WTC11 (cell line): ENCODE results near the gene SOWAHB. TPM values are rescaled to one million over a fixed set of nuclear protein-coding genes. Genes with fewer than 3 reads are reported as not detected.

Experiments used
- ATAC-seq: fragments of 200-7000 bp; cut with Tn5 transposase; 2 replicates; pipeline ENCODE4 v1.10.0; 2021; ENCODE audit warnings: mild to moderate bottlenecking, moderate library complexity
- CTCF ChIA-PET: fragments of 300-600 bp; sonication (Branson Sonifier 250); formaldehyde crosslinking; loops from one replicate; lab custom pipeline; 2021; ENCODE audit warnings: antibody characterized with exemption; lab: Charles Lee
- POLR2A ChIA-PET: fragments of 350-600 bp; sonication (Branson Sonifier 250); formaldehyde crosslinking; loops from one replicate; lab custom pipeline; 2021; ENCODE audit warnings: antibody characterized with exemption; lab: Charles Lee
- DNase-seq: peaks from one replicate; pipeline ENCODE4 v3.0.0; 2021; ENCODE audit warnings: low spot score
- H3K27ac Mint-ChIP-seq: 2 replicates; pipeline ENCODE4 v1.8.0; 2021; ENCODE audit warnings: mixed read lengths
- H3K27me3 Mint-ChIP-seq: 2 replicates; pipeline ENCODE4 v1.8.0; 2021; ENCODE audit warnings: low read depth, mild to moderate bottlenecking, moderate library complexity, mixed read lengths
- H3K36me3 Mint-ChIP-seq: 2 replicates; pipeline ENCODE4 v1.8.0; 2021; ENCODE audit warnings: mixed read lengths
- H3K4me1 Mint-ChIP-seq: 2 replicates; pipeline ENCODE4 v1.8.0; 2022; ENCODE audit warnings: mixed read lengths
- H3K4me3 Mint-ChIP-seq: 2 replicates; pipeline ENCODE4 v1.8.0; 2021; ENCODE audit warnings: mild to moderate bottlenecking, moderate library complexity, mixed read lengths
- H3K9me3 Mint-ChIP-seq: 2 replicates; pipeline ENCODE4 v1.8.0; 2021; ENCODE audit warnings: mixed read lengths
- ATF1 ChIP-seq: sonication (generic); formaldehyde crosslinking; IDR thresholded peaks from 2 replicates; pipeline ENCODE4 v1.8.1; 2023; ENCODE audit warnings: mild to moderate bottlenecking, moderate library complexity, missing genetic modification reagents
- CREM ChIP-seq: sonication (generic); formaldehyde crosslinking; IDR thresholded peaks from 2 replicates; pipeline ENCODE4 v1.8.1; 2022; ENCODE audit warnings: mild to moderate bottlenecking, missing genetic modification reagents, moderate library complexity
- E2F1 ChIP-seq: sonication (generic); formaldehyde crosslinking; IDR thresholded peaks from 2 replicates; pipeline ENCODE4 v1.8.0; 2022; ENCODE audit warnings: mild to moderate bottlenecking, missing genetic modification reagents
- ERG ChIP-seq: fragments of 250-450 bp; sonication (Bioruptor Pico); IDR thresholded peaks from 2 replicates; pipeline ENCODE4 v1.8.0; 2021; ENCODE audit warnings: mild to moderate bottlenecking
- GABPB1 ChIP-seq: sonication (generic); formaldehyde crosslinking; IDR thresholded peaks from 2 replicates; pipeline ENCODE4 v1.8.1; 2023; ENCODE audit warnings: mild to moderate bottlenecking, missing genetic modification reagents
- IRF2 ChIP-seq: sonication (generic); formaldehyde crosslinking; IDR thresholded peaks from 2 replicates; pipeline ENCODE4 v1.8.0; 2022; ENCODE audit warnings: low read depth, missing genetic modification reagents, borderline replicate concordance
- JAZF1 ChIP-seq: fragments of 250-450 bp; sonication (Bioruptor Pico); IDR thresholded peaks from 2 replicates; pipeline ENCODE4 v1.9.0; 2021; ENCODE audit warnings: moderate library complexity, mild to moderate bottlenecking, inconsistent platforms
- RORB ChIP-seq: fragments of 250-450 bp; sonication (Bioruptor Pico); IDR thresholded peaks from 2 replicates; pipeline ENCODE4 v1.9.0; 2021; ENCODE audit warnings: mild to moderate bottlenecking
- SMAD3 ChIP-seq: sonication (generic); formaldehyde crosslinking; IDR thresholded peaks from 2 replicates; pipeline ENCODE4 v1.8.0; 2022; ENCODE audit warnings: missing genetic modification reagents, mild to moderate bottlenecking, borderline replicate concordance
- SOX15 ChIP-seq: fragments of 250-450 bp; sonication (Bioruptor Pico); IDR thresholded peaks from 2 replicates; pipeline ENCODE4 v1.9.0; 2021; ENCODE audit warnings: mild to moderate bottlenecking
- STAT6 ChIP-seq: sonication (generic); formaldehyde crosslinking; conservative IDR thresholded peaks from 2 replicates; pipeline ENCODE4 v1.8.1; 2023; ENCODE audit warnings: mild to moderate bottlenecking, low read depth, missing genetic modification reagents, moderate library complexity
- TEAD4 ChIP-seq: sonication (generic); formaldehyde crosslinking; IDR thresholded peaks from 2 replicates; pipeline ENCODE4 v1.8.0; 2022; ENCODE audit warnings: mild to moderate bottlenecking, missing genetic modification reagents
- USF2 ChIP-seq: sonication (generic); formaldehyde crosslinking; IDR thresholded peaks from 2 replicates; pipeline ENCODE4 v1.8.1; 2023; ENCODE audit warnings: mild to moderate bottlenecking, missing genetic modification reagents, moderate library complexity
- ZNF138 ChIP-seq: sonication (generic); formaldehyde crosslinking; conservative IDR thresholded peaks from 2 replicates; pipeline ENCODE4 v1.8.1; 2022; ENCODE audit warnings: mild to moderate bottlenecking, moderate library complexity, missing genetic modification reagents
- ZNF425 ChIP-seq: fragments of 250-450 bp; sonication (Bioruptor Pico); conservative IDR thresholded peaks from 2 replicates; pipeline ENCODE4 v1.9.0; 2021; ENCODE audit warnings: mild to moderate bottlenecking
- total RNA-seq: library from RNA; stranded (reverse); gene quantifications from 3 replicates; pipeline ENCODE4 v1.2.3, GENCODE V29; 2021
- TF ChIP-seq, protein P1 (sequence below): fragments of 200-600 bp; IDR thresholded peaks from 2 replicates; pipeline ENCODE4 v1.8.0; 2022; ENCODE audit warnings: antibody characterized with exemption
- TF ChIP-seq, protein P2 (sequence below): sonication (generic); formaldehyde crosslinking; IDR thresholded peaks from 2 replicates; pipeline ENCODE4 v1.8.1; 2023; ENCODE audit warnings: mild to moderate bottlenecking, missing genetic modification reagents, borderline replicate concordance
- TF ChIP-seq, protein P3 (sequence below): sonication (generic); formaldehyde crosslinking; IDR thresholded peaks from 2 replicates; pipeline ENCODE4 v1.8.0; 2023; ENCODE audit warnings: missing genetic modification reagents

Gene SOWAHB
- total RNA-seq, 1 experiment from 2014 or later: 1.5 TPM

GRCh38 chr4:76943790-76944189 is 45.8 kb upstream of the SOWAHB start:
- Mint-ChIP-seq H3K9me3 (0 out of 2 replicates have a peak, but pooled peaks cover 5% of the 10 kb centered on the region), H3K27ac (no peak overlapping the region), H3K4me3 (no peak overlapping the region), H3K27me3 (peaks cover 11% of the 10 kb centered on the region), H3K36me3 (peaks cover 11% of the 10 kb centered on the region), H3K4me1 (peaks cover 12% of the 10 kb centered on the region)
- ATAC-seq: no peak
- POLR2A ChIA-PET: no interaction called here
- no peak for DNase-seq
- TF ChIP-seq ZNF138 (CRISPR knock-in tag) (no peak), E2F1 (CRISPR knock-in tag) (no peak), STAT6 (CRISPR knock-in tag) (no peak), IRF2 (CRISPR knock-in tag) (no peak), ZNF425 (no peak), SOX15 (CRISPR knock-in tag) (no peak), JAZF1 (CRISPR knock-in tag) (no peak), ERG (CRISPR knock-in tag) (no peak), ATF1 (CRISPR knock-in tag) (no peak), RORB (no peak), USF2 (no peak), GABPB1 (CRISPR knock-in tag) (no peak), CREM (CRISPR knock-in tag) (no peak), SMAD3 (no peak), TEAD4 (no peak)
- TF ChIP-seq, protein P1, sequence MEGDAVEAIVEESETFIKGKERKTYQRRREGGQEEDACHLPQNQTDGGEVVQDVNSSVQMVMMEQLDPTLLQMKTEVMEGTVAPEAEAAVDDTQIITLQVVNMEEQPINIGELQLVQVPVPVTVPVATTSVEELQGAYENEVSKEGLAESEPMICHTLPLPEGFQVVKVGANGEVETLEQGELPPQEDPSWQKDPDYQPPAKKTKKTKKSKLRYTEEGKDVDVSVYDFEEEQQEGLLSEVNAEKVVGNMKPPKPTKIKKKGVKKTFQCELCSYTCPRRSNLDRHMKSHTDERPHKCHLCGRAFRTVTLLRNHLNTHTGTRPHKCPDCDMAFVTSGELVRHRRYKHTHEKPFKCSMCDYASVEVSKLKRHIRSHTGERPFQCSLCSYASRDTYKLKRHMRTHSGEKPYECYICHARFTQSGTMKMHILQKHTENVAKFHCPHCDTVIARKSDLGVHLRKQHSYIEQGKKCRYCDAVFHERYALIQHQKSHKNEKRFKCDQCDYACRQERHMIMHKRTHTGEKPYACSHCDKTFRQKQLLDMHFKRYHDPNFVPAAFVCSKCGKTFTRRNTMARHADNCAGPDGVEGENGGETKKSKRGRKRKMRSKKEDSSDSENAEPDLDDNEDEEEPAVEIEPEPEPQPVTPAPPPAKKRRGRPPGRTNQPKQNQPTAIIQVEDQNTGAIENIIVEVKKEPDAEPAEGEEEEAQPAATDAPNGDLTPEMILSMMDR: no peak
- TF ChIP-seq, protein P2, sequence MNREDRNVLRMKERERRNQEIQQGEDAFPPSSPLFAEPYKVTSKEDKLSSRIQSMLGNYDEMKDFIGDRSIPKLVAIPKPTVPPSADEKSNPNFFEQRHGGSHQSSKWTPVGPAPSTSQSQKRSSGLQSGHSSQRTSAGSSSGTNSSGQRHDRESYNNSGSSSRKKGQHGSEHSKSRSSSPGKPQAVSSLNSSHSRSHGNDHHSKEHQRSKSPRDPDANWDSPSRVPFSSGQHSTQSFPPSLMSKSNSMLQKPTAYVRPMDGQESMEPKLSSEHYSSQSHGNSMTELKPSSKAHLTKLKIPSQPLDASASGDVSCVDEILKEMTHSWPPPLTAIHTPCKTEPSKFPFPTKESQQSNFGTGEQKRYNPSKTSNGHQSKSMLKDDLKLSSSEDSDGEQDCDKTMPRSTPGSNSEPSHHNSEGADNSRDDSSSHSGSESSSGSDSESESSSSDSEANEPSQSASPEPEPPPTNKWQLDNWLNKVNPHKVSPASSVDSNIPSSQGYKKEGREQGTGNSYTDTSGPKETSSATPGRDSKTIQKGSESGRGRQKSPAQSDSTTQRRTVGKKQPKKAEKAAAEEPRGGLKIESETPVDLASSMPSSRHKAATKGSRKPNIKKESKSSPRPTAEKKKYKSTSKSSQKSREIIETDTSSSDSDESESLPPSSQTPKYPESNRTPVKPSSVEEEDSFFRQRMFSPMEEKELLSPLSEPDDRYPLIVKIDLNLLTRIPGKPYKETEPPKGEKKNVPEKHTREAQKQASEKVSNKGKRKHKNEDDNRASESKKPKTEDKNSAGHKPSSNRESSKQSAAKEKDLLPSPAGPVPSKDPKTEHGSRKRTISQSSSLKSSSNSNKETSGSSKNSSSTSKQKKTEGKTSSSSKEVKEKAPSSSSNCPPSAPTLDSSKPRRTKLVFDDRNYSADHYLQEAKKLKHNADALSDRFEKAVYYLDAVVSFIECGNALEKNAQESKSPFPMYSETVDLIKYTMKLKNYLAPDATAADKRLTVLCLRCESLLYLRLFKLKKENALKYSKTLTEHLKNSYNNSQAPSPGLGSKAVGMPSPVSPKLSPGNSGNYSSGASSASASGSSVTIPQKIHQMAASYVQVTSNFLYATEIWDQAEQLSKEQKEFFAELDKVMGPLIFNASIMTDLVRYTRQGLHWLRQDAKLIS (CRISPR knock-in tag): no peak
- TF ChIP-seq, protein P3, sequence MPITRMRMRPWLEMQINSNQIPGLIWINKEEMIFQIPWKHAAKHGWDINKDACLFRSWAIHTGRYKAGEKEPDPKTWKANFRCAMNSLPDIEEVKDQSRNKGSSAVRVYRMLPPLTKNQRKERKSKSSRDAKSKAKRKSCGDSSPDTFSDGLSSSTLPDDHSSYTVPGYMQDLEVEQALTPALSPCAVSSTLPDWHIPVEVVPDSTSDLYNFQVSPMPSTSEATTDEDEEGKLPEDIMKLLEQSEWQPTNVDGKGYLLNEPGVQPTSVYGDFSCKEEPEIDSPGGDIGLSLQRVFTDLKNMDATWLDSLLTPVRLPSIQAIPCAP (CRISPR knock-in tag): no peak
- TF ChIP-seq, all 79 proteins: peak for 0
- CTCF ChIA-PET: no interaction called here
